Measurements from ENCODE around the gene NOXA1. TPM values are rescaled to one million over a fixed set of nuclear protein-coding genes. Genes with fewer than 3 reads are reported as not detected.

Gene NOXA1
- total RNA-seq, 1 experiment from 2014 or later: 0.28 TPM

GRCh38 chr9:137460363-137461315 lies 37.4 kb downstream of the NOXA1 start:
- Histone ChIP-seq H3K27me3 (replicated peaks; ENCODE audit: insufficient read depth, low read depth, low read length, poor library complexity) (no peaks in the 10 kb centered on the region), H3K4me3 (ENCODE audit: low read depth, low read length, poor library complexity, severe bottlenecking) (no peak overlapping the region), H3K27ac (ENCODE audit: low read depth, low read length, poor library complexity, severe bottlenecking) (no peak overlapping the region), H3K36me3 (ENCODE audit: insufficient read depth, low read length, poor library complexity, severe bottlenecking) (no peaks in the 10 kb centered on the region), H3K4me1 (ENCODE audit: insufficient read depth, low read length, poor library complexity, severe bottlenecking) (peaks cover 13% of the 10 kb centered on the region), H3K9me3 (ENCODE audit: low read depth, low read length, poor library complexity, severe bottlenecking) (no peaks in the 10 kb centered on the region)
- POLR2A ChIA-PET (ENCODE audit: low non-redundant PET): interaction anchor here (0.6 kb wide), 1 partner anchor 10 kb away, joined by 3 read pairs; no protein-coding TSS in a partner anchor
- DNase-seq (ENCODE audit: low spot score): no peak
- BruUV-seq (replicated peaks): no TSS peak
- CTCF ChIA-PET: no interaction called here
- intact Hi-C loops (cut with micrococcal nuclease; ENCODE audit: unreplicated experiment): no loop called here
- TF ChIP-seq EZH2 (IDR thresholded peaks at IDR 0.05; ENCODE audit: borderline replicate concordance, low read depth, low read length, poor library complexity, severe bottlenecking) (no peak), CTCF (conservative IDR thresholded peaks at IDR 0.05; ENCODE audit: low read depth, low read length) (no peak)

GRCh38 chr9:137461316-137461662 lies 38.1 kb downstream of the NOXA1 start:
- peaks cover 13% of the 10 kb centered on the region for H3K4me1 ChIP-seq (ENCODE audit: insufficient read depth, low read length, poor library complexity, severe bottlenecking)
- intact Hi-C loops (cut with micrococcal nuclease; ENCODE audit: unreplicated experiment): no loop called here
- no peak for TF ChIP-seq CTCF (conservative IDR thresholded peaks at IDR 0.05; ENCODE audit: low read depth, low read length)
- POLR2A ChIA-PET (ENCODE audit: low non-redundant PET): no interaction called here
- no peak overlapping the region for H3K4me3 ChIP-seq (ENCODE audit: low read depth, low read length, poor library complexity, severe bottlenecking)
- no peak for DNase-seq (ENCODE audit: low spot score)
- H3K27me3 ChIP-seq (replicated peaks; ENCODE audit: insufficient read depth, low read depth, low read length, poor library complexity): no peaks in the 10 kb centered on the region
- BruUV-seq (replicated peaks): no TSS peak
- H3K36me3 ChIP-seq (ENCODE audit: insufficient read depth, low read length, poor library complexity, severe bottlenecking): no peaks in the 10 kb centered on the region
- CTCF ChIA-PET: no interaction called here
- H3K27ac ChIP-seq (ENCODE audit: low read depth, low read length, poor library complexity, severe bottlenecking): no peak overlapping the region
- H3K9me3 ChIP-seq (ENCODE audit: low read depth, low read length, poor library complexity, severe bottlenecking): no peaks in the 10 kb centered on the region

GRCh38 chr9:137461663-137462395 lies 38.6 kb downstream of the NOXA1 start:
- peaks cover 13% of the 10 kb centered on the region for H3K4me1 ChIP-seq (ENCODE audit: insufficient read depth, low read length, poor library complexity, severe bottlenecking)
- ChIA-PET CTCF (no interaction called here), POLR2A (ENCODE audit: low non-redundant PET) (no interaction called here)
- TF ChIP-seq EZH2 (IDR thresholded peaks at IDR 0.05; ENCODE audit: borderline replicate concordance, low read depth, low read length, poor library complexity, severe bottlenecking) (no peak), CTCF (conservative IDR thresholded peaks at IDR 0.05; ENCODE audit: low read depth, low read length) (no peak)
- intact Hi-C loops (cut with micrococcal nuclease; ENCODE audit: unreplicated experiment): no loop called here
- H3K27ac ChIP-seq (ENCODE audit: low read depth, low read length, poor library complexity, severe bottlenecking): no peak overlapping the region
- no TSS peak for BruUV-seq (replicated peaks)
- peak; percentile 35 for DNase-seq (ENCODE audit: low spot score)
- no peaks in the 10 kb centered on the region for H3K36me3 ChIP-seq (ENCODE audit: insufficient read depth, low read length, poor library complexity, severe bottlenecking)
- H3K27me3 ChIP-seq (replicated peaks; ENCODE audit: insufficient read depth, low read depth, low read length, poor library complexity): no peaks in the 10 kb centered on the region
- no peaks in the 10 kb centered on the region for H3K9me3 ChIP-seq (ENCODE audit: low read depth, low read length, poor library complexity, severe bottlenecking)
- H3K4me3 ChIP-seq (ENCODE audit: low read depth, low read length, poor library complexity, severe bottlenecking): no peak overlapping the region
